GM18502 (cell line): ENCODE results near the gene MRPL40.
A peak's percentile ranks its signal among the peaks of the same experiment; 100 is the strongest.

Experiments used
- ATAC-seq: cut with Tn5 transposase; IDR thresholded peaks from one replicate; pipeline ENCODE4 v1.9.1; 2021; ENCODE audit warnings: mild to moderate bottlenecking; ENCODE audit not compliant: unreplicated experiment, poor library complexity

Gene MRPL40

GRCh38 chr22:19432133-19432851 lies at the start of gene MRPL40:
Gene MRPL40 (plus strand): TSS chr22:19432545. CDS start chr22:19432555, 10 bp downstream.
- peak; percentile 79 for ATAC-seq

GRCh38 chr22:19383292-19383691 lies 49.1 kb upstream of the MRPL40 start:
- ATAC-seq = no peak

- ATAC-seq = no peak
Observed at GRCh38 chr22:19385221-19385906, 47.0 kb upstream of the MRPL40 start.

- ATAC-seq = no peak
Observed at GRCh38 chr22:19386248-19386647, 46.1 kb upstream of the MRPL40 start.

- no peak for ATAC-seq
Observed at GRCh38 chr22:19387038-19387437, 45.3 kb upstream of the MRPL40 start.

GRCh38 chr22:19387575-19387974 lies 44.8 kb upstream of the MRPL40 start:
- no peak for ATAC-seq

GRCh38 chr22:19393704-19394103 lies 38.6 kb upstream of the MRPL40 start:
- ATAC-seq = no peak

GRCh38 chr22:19394274-19395050 lies 37.9 kb upstream of the MRPL40 start:
- no peak for ATAC-seq

GRCh38 chr22:19395276-19395675 lies 37.1 kb upstream of the MRPL40 start:
- ATAC-seq = no peak

GRCh38 chr22:19396561-19396933 lies 35.8 kb upstream of the MRPL40 start:
- ATAC-seq = no peak

GRCh38 chr22:19396934-19397733 lies 35.2 kb upstream of the MRPL40 start:
- no peak for ATAC-seq

GRCh38 chr22:19397734-19398104 lies 34.6 kb upstream of the MRPL40 start:
- no peak for ATAC-seq

GRCh38 chr22:19398206-19398605 lies 34.1 kb upstream of the MRPL40 start:
- no peak for ATAC-seq

- ATAC-seq = no peak
Observed at GRCh38 chr22:19398652-19399051, 33.7 kb upstream of the MRPL40 start.

- no peak for ATAC-seq
Observed at GRCh38 chr22:19400881-19401280, 31.5 kb upstream of the MRPL40 start.

- ATAC-seq = no peak
Observed at GRCh38 chr22:19401483-19401882, 30.9 kb upstream of the MRPL40 start.

GRCh38 chr22:19402642-19403191 lies 29.6 kb upstream of the MRPL40 start:
- ATAC-seq = no peak

GRCh38 chr22:19404676-19405075 lies 27.7 kb upstream of the MRPL40 start:
- no peak for ATAC-seq

- ATAC-seq = no peak
Observed at GRCh38 chr22:19405133-19405532, 27.2 kb upstream of the MRPL40 start.

- no peak for ATAC-seq
Observed at GRCh38 chr22:19405652-19406051, 26.7 kb upstream of the MRPL40 start.
